ENCODE results near the gene NBPF1.
A peak's percentile ranks its signal among the peaks of the same experiment; 100 is the strongest.
"Not testable (repeated sequence)": the region's sequence is repeated elsewhere in the genome, so short reads cannot be mapped to it uniquely, and the experiment has no call there.

The NBPF1 gene

GRCh38 chr1:16514107-16515055 is 99.0 kb downstream of the NBPF1 start, which contains the start of gene RNU1-1:
Gene RNU1-1 (minus strand): TSS chr1:16514285.
- Mint-ChIP-seq H3K4me1 (peaks cover 11% of the 10 kb centered on the region), H3K27me3 (ENCODE audit: low read depth, poor library complexity) (peaks cover 31% of the 10 kb centered on the region)
- peak; percentile 70 for DNase-seq
- H3K4me3 Mint-ChIP-seq; H3K27ac Mint-ChIP-seq; H3K36me3 Mint-ChIP-seq (ENCODE audit: low read depth); H3K9me3 Mint-ChIP-seq: not testable (repeated sequence)

DNA sequence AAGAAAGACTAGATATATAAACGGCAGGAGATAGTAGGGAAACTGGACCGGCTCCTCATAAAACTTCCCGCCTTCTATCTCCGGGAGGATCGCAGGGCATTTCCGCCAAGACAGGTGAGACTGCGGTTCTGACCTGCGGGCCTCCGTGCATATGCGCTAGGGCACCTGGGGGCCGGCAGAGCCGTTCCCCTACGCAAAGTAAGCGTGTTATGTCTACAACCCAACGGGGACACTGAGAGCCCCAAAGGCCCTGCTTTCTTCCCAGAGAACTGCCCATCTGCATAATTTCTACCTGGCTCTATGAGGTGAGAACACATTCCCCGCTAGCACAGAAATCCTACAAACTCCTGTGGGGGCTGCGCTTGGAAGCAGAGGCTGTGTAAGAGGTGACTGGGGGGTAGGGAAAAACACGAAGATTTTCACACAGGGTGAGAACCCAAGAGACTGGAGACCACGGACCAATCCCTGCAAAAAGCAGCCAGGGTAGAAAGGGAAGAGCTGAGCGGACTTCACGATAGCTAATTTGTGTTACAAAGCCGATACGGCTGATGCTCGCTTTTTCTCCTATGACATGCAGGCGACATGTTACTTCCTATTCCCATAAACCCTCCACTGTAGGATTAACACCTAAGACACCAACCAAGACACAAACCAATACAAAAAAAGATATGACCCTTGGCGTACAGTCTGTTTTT is 99.8 kb downstream of the NBPF1 start:
- H3K36me3 Mint-ChIP-seq (ENCODE audit: low read depth); H3K4me3 Mint-ChIP-seq; H3K4me1 Mint-ChIP-seq; H3K9me3 Mint-ChIP-seq; H3K27ac Mint-ChIP-seq: not testable (repeated sequence)
- peaks cover 23% of the 10 kb centered on the region for H3K27me3 Mint-ChIP-seq (ENCODE audit: low read depth, poor library complexity)
- DNase-seq = peak; percentile 44

DNA sequence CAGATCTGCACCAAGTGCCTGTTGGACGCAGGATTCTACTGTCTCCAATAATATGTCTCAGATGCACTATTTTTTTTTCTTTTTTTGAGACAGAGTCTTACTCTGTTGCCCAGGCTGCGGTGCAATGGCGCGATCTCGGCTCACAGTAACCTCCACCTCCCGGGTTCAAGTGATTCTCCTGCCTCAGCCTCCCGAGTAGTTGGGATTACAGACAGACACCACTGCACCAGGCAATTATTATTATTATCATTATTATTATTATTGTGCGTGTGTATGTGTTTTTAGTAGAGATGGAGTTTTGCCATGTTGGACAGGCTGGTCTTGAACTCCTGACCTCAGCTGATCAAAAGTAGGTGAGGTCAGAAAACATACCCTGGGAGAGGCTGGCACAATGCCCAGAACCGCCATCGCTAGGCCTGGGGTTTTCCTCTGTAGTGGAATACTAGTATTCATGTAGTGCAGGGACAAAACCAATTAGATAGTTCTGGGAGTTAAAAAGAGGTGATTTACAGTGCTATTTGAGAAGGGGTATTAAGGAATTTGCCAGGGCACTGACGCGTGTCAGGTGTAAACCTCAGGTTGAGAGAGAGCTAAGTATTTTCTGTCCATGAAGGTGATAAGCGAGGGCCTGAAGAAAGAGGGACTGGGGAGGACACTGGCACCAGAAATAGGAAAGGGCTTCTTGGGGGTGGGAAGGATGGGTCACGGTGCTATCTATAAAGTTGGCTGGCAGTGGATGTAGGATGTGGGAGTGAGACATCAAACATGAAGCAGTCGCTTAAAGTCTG is 100.5 kb downstream of the NBPF1 start:
- peaks cover 16% of the 10 kb centered on the region for H3K27me3 Mint-ChIP-seq (ENCODE audit: low read depth, poor library complexity)
- H3K4me3 Mint-ChIP-seq; H3K9me3 Mint-ChIP-seq; H3K27ac Mint-ChIP-seq; H3K36me3 Mint-ChIP-seq (ENCODE audit: low read depth); H3K4me1 Mint-ChIP-seq: not testable (repeated sequence)
- peak; percentile 13 for DNase-seq
